G401.6 (cell line): Measurements from ENCODE around the gene BTF3L4.
"Not testable (repeated sequence)": the region's sequence is repeated elsewhere in the genome, so short reads cannot be mapped to it uniquely, and the experiment has no call there.

ENCODE experiments used
- FAIRE-seq: peaks from 2 replicates; lab custom pipeline; 2012; peaks lifted over from hg19 to GRCh38; lab: Jason Lieb, UNC

BTF3L4 gene

GRCh38 chr1:52056163-52056936, at the start of gene BTF3L4:
Gene BTF3L4 (plus strand): TSS chr1:52056295. CDS start chr1:52059848, 3,553 bp downstream.
- FAIRE-seq: peak; percentile 93

- FAIRE-seq: no peak
Measured at GRCh38 chr1:52007215-52008002, 48.7 kb upstream of the BTF3L4 start.

DNA sequence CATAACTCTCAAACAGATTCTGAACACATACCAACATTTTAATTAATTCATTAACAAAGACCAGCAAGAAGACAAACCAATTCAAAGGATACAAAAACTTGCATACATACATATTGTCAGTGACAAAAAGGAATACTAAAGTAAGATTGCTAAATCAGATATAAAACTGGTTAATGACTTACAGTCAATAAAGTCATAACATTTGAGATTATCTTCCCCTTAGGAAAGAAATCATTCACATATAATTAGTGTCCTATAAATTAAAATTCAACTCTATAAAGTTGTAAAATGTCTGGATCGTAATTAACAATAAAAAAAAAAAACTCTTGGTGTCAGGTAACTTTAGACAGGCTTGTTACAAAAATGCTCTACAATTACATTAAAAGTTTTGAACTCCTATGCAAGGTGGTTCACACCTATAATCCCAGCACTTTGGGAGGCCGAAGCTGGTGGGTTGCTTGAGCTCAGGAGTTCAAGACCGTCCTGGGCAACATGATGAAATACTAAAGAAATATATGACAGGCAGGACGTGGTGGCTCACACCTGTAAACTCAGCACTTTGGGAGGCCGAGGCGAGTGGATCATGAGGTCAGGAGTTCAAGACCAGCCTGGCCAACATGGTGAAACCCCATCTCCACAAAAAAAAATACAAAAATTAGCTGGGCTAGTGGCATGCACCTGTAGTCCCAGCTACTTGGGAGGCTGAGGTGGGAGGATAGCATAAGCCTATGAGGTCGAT, 47.9 kb upstream of the BTF3L4 start:
- FAIRE-seq: peak; percentile 55

- no peak for FAIRE-seq
Measured at GRCh38 chr1:52022133-52022532, 34.0 kb upstream of the BTF3L4 start.

DNA sequence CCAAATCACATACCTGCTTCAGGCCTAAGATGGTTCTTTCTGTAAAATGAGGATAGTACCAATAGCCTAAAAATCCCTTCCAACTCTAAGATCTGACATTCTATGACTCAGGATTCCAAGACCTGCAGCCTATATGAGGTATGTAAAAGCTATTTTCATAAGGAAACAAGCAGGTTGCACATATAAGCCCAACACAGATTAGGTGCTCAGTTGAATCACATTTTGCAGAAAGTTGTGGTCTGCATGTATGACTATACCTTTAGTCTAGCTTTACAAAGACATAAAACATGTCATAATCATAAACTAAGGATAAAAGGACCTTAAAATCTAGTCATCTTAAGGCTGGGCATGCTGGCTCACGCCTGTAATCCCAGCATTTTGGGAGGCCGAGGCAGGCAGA, 29.8 kb upstream of the BTF3L4 start:
- FAIRE-seq: no peak

- FAIRE-seq: no peak
Measured at GRCh38 chr1:52028328-52028727, 27.8 kb upstream of the BTF3L4 start.

DNA sequence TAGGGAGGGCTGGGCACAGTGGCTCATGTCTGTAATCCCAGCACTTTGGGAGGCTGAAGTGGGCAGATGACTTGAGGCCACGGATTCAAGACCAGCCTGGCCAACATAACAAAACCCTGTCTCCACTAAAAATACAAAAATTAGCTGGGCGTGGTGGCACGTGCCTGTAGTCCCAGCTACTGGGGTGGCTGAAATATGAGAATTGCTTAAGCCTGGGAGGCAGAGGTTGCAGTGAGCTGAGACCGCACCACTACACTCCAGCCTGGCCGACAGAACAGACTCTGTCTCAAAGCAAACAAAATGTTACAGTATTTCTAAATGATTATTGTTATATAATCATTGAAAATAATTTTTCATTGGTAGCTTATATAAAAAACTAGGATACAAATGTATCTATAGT, 27.3 kb upstream of the BTF3L4 start:
- FAIRE-seq: not testable (repeated sequence)

- no peak for FAIRE-seq
Measured at GRCh38 chr1:52032124-52032784, 23.8 kb upstream of the BTF3L4 start.

- FAIRE-seq: no peak
Measured at GRCh38 chr1:52032785-52033131, 23.3 kb upstream of the BTF3L4 start.

DNA sequence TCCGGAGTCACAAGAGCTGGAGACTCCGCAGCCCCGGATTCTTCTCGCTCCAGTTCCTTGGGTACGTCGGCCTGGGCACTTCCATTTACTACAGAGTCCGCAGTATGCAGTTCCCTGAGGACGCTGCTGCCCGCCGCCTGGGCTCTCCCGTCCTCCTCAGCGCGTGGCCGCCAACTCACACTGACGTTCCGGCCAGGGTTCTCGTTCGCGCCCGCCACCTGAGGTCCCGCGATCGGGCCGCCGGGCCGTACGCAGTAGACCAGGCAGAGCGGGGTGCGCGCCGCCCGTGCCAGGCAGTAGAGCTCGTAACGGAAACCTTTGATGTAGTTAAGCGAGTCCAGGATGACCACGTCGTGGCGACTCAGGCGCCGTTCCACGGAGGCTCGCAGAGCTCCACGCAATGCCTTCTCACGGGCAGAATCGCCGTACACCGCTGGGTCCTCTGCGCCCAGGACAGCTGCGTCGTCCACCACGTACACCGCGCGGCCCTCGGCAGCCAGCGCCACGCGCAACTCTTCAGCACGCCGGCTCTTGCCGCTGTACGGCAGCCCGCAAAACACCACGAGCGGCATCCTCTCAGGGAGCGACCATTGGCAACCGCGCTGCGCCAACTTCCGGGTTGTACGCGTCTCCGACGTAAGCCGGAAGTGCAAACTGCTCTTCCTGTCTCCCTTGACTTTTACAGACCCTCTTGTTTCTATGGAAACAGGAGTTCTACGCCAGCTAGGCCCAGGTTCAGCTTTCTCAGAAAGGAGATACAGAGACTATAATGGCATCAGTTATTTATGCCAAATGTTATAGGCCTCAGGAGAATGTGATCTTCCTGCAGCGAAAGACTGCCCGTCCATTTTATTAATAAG, 22.7 kb upstream of the BTF3L4 start, which contains the start of gene KTI12:
TSS of gene KTI12 (minus strand) at position 621 of the 860 bp plus-strand sequence. CDS start at position 572, 49 bp downstream.
- FAIRE-seq: peak; percentile 82

DNA sequence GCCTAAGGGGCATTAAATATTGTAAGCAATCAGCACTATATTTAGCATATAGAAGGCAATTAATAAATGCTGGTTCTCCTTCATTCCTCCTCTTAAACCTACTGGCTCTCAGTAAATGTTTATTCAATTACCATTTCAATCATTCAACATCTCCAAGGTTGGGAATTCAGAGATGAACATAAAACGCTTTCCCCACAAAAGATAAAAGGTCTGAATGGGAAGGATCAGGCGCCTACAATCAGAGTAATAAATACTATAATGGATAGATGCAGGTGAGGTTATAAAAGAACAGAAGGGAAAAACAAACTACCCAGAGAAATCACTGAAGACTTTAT, 22.1 kb upstream of the BTF3L4 start:
- FAIRE-seq: no peak

DNA sequence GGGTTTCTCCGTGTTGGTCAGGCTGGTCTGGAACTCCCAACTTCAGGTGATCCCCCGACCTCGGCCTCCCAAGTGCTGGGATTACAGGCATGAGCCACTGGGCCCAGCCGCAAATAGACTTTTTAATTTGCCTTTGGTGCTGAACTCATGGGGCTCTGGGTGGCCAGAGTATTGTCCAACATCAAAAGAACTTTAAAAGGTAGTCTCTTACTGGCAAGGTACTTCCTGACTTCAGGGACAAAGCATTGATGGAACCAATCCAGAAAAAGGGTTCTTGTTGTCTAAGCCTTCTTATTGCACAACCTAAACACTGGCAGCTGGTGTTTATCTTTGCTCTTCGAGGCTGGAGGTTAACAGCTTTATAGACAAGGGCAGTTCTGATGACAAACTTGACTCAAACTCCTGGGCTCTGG, 18.7 kb upstream of the BTF3L4 start:
- FAIRE-seq: no peak

DNA sequence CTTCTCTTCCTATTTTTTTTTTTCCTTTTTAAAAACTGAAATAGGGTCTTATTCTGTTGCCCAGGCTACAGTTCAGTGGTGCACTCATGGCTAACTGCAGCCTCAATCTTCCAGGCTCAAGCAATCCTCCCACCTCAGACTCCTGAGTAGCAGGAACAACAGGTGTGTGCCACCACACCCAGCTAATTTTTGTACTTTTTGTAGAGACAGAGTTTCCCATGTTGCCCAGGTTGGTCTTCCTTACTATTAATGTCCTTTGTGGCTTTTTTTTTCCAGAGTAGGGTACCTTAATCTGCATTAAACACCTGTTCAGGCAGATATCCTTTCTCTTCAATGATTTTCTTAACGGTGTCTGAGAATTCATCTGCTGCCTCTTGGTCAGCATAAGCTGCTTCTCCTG, 18.2 kb upstream of the BTF3L4 start:
- no peak for FAIRE-seq

- no peak for FAIRE-seq
Measured at GRCh38 chr1:52041551-52042185, 14.4 kb upstream of the BTF3L4 start.

- no peak for FAIRE-seq
Measured at GRCh38 chr1:52045236-52045635, 10.9 kb upstream of the BTF3L4 start.

- FAIRE-seq: not testable (repeated sequence)
Measured at GRCh38 chr1:52045666-52046195, 10.4 kb upstream of the BTF3L4 start.

GRCh38 chr1:52049337-52049736, 6.8 kb upstream of the BTF3L4 start:
- FAIRE-seq: not testable (repeated sequence)

GRCh38 chr1:52053862-52054261, 2.2 kb upstream of the BTF3L4 start:
- no peak for FAIRE-seq

GRCh38 chr1:52054496-52055065, 1.5 kb upstream of the BTF3L4 start:
- no peak for FAIRE-seq
